ENCODE measurements around the gene CDC14A. TPM values are rescaled to one million over a fixed set of nuclear protein-coding genes. Genes with fewer than 3 reads are reported as not detected.

CDC14A gene
- total and polyA plus RNA-seq, 11 donors = 1.7 to 8.8 (median 3.5) TPM

- peaks cover 0 to 39% (median 6%) of the 10 kb centered on the region in 9 donors for H3K36me3 ChIP-seq
- no peaks in the 10 kb centered on the region for H3K9me3 ChIP-seq
- TF ChIP-seq POLR2A (IDR thresholded peaks at IDR 0.05) (no peak), CTCF (IDR thresholded peaks at IDR 0.05) (no peak)
- no peak overlapping the region for H3K27ac ChIP-seq
- H3K4me1 ChIP-seq = peaks cover 0 to 23% (median 0%) of the 10 kb centered on the region in 12 donors
- no peak overlapping the region for H3K4me3 ChIP-seq
- no peak for DNase-seq
- H3K27me3 ChIP-seq = no peaks in the 10 kb centered on the region
- 90 to 97% (median 94%) methylated on average over 4 of the region's 4 CpGs for WGBS, 4 donors
- ATAC-seq = peak in 1 of 4 donors; percentile 28
- intact Hi-C loops (cut with DNase I) = no loop called here
These were observed 158.8 kb downstream of the CDC14A start for GRCh38 chr1:100511058-100511457.

- H3K27me3 ChIP-seq = no peaks in the 10 kb centered on the region
- no peak overlapping the region for H3K4me3 ChIP-seq
- no peak for DNase-seq
- intact Hi-C loops (cut with DNase I) = no loop called here
- no peaks in the 10 kb centered on the region for H3K9me3 ChIP-seq
- H3K36me3 ChIP-seq = peaks cover 0 to 39% (median 6%) of the 10 kb centered on the region in 9 donors
- peaks cover 0 to 26% (median 0%) of the 10 kb centered on the region in 12 donors for H3K4me1 ChIP-seq
- WGBS, 4 donors = 89 to 93% (median 90%) methylated on average over 5 of the region's 5 CpGs
- TF ChIP-seq POLR2A (IDR thresholded peaks at IDR 0.05) (no peak), CTCF (IDR thresholded peaks at IDR 0.05) (no peak)
- no peak for ATAC-seq
- no peak overlapping the region for H3K27ac ChIP-seq
These were observed 159.5 kb downstream of the CDC14A start for GRCh38 chr1:100511773-100512172.

GRCh38 chr1:100512803-100513352 is 160.6 kb downstream of the CDC14A start:
- ATAC-seq = no peak
- H3K9me3 ChIP-seq = no peaks in the 10 kb centered on the region
- H3K36me3 ChIP-seq = peaks cover 0 to 37% (median 6%) of the 10 kb centered on the region in 9 donors
- intact Hi-C loops (cut with DNase I) = no loop called here
- H3K4me1 ChIP-seq = peaks cover 0 to 26% (median 0%) of the 10 kb centered on the region in 12 donors
- no peak for DNase-seq
- H3K27me3 ChIP-seq = no peaks in the 10 kb centered on the region
- TF ChIP-seq POLR2A (IDR thresholded peaks at IDR 0.05) (no peak), CTCF (IDR thresholded peaks at IDR 0.05) (no peak)
- H3K27ac ChIP-seq = no peak overlapping the region
- no peak overlapping the region for H3K4me3 ChIP-seq

GRCh38 chr1:100516857-100517256 is 164.6 kb downstream of the CDC14A start:
- Histone ChIP-seq H3K4me3 (no peak overlapping the region), H3K27ac (no peak overlapping the region), H3K4me1 (peaks cover 0 to 11% (median 0%) of the 10 kb centered on the region in 12 donors), H3K27me3 (no peaks in the 10 kb centered on the region), H3K9me3 (no peaks in the 10 kb centered on the region), H3K36me3 (peaks cover 0 to 28% (median 0%) of the 10 kb centered on the region in 9 donors)
- TF ChIP-seq POLR2A (IDR thresholded peaks at IDR 0.05) (no peak), CTCF (IDR thresholded peaks at IDR 0.05) (no peak)
- intact Hi-C loops (cut with DNase I) = no loop called here
- WGBS, 4 donors = 87 to 90% (median 89%) methylated on average over 5 of the region's 5 CpGs
- ATAC-seq = no peak
- no peak for DNase-seq

Measured in heart left ventricle (tissue), 16 donors.